ENCODE measurements around the gene ALDH7A1.

ALDH7A1 gene

DNA sequence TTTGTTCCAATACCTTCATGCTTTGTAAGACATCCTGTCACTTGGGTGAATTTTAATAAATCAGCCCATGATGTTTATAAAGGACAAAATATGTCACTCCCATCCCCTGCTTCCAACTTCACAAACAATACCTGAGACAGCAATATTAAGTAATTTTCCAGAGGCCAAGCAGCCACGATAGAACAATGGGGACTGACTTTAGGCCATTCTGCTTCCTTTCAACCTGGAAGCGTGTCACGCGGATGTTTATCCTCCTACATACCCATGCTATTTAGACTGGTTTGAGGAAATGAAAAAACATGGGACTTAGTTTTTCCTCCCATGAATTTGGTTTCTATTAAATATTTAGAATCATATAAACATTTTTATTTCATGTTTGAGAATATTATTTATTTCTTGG, 88.9 kb downstream of the ALDH7A1 start:
- DNase-seq = no peak

DNA sequence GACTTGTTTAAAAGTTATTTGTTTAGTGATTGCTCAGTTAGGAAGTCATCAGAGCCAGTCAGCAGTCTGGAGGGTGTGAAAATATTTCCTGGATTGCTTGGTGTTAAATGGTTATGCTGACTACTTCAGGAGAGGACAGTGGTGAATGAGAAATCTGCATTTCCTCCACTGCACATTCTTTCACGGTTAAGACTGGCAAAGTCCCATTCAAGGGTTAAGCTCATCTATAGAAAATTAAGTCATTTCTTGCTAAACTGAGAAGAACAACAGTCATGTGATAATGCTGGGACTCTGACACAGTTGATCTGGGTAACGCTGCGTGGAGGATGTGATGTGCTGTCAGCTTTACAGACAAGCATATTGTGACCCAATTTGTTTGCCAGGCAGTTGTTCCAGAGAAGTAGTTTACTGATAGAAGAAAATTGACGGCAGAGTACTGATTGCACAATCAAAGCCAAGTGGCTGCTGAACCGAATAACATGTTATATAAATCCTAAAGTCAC, 91.4 kb downstream of the ALDH7A1 start:
- DNase-seq = no peak

GRCh38 chr5:126501448-126501847, 93.6 kb downstream of the ALDH7A1 start:
- no peak for DNase-seq

DNA sequence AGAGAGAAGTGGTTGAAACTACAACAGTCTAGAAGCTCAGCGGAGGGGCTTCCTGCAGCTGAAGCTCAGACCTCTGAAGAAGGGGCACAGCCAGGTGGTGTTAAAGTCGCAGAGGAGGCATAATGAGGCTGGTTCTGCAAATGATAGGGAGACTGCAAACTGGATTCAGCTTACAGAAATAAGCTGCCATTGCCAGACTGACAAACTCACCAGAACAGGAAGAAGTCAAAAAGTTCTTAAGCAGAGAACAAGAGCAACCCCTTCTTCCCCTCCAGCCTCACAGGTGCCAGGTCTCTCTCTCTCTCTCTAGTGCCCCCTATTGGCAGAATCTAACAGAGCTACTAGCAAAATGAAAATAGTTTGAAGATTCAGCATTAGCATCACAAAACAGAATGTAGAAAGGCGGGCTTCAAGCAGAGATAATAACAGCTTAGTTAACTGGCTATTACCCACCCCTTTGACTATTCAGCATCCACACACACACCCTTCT, 95.1 kb downstream of the ALDH7A1 start:
- peak; percentile 27 to 31 for DNase-seq

GRCh38 chr5:126499278-126499677, 95.7 kb downstream of the ALDH7A1 start:
- DNase-seq = no peak

DNA sequence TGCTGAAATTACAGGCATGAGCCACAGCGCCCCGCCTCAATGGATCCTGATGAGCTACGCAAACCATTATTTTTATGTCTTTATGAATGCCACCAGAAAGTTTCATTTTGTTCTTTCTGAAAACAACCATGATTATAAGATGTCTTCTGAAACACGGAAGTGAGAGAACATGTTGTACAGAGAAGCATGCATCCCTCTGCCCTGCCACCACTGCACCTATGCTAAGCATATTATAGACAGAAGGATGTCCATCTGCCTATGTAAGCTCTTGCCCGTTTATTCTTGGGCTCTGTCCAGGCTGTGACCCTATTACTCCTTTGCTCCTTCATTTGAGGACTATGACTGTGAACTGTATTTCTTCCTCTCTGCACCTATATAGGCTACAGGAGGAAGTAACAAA, 97.5 kb downstream of the ALDH7A1 start:
- DNase-seq = no peak

- DNase-seq = no peak
These were observed 100.6 kb downstream of the ALDH7A1 start for GRCh38 chr5:126494393-126494792.

DNA sequence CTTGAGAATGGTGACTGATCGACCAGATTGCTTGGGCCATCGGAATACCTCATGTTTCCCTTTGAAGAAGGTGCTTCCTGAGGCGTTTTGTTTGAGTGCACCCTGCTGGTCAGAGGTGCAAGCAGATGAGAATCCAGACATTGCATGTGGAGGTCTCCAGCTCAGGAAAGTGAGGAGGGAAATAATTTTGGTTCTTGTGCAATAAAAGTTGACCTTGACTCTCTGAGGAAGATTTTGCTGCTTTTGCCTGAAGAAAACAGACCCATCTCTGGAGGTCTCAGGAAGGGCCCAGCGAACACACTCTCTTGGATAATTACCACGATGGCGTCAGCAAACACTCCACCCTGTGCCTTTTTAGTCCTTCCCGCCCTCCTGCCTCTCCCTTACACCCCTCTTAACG, 102.1 kb downstream of the ALDH7A1 start:
- DNase-seq = no peak

GRCh38 chr5:126490167-126490940, 104.7 kb downstream of the ALDH7A1 start:
- DNase-seq = no peak

DNA sequence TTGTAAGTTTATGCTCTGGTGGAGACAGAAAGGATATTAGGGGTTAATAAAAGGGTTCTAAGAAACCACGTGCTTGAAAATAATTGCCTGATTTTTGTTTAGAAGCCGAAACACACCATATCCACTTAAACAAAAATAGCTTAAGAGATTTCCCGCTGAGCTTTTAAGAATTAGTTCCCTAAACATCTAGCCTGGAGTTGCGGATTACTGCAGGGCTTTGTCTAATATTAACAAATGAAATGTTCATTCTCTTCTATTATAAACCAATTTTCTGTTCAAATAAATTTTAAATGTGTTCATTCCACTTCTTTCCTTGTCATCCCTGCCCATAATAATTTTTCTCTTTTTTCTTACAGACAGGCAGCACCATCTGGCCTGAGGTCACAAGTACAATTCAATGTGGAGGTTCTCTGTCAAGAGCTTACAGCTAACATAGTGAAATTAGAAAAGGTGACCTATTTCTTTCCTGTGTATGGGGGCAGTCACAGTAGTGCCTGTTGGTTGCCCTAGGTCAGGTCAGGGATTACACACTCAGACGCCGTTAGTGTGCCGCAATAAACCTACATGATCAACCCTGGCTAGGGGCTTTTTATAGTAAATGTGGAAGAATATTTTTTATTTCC, 106.5 kb downstream of the ALDH7A1 start:
- DNase-seq = no peak

- DNase-seq = no peak
These were observed 107.4 kb downstream of the ALDH7A1 start for GRCh38 chr5:126487596-126487995.

- no peak for DNase-seq
These were observed 108.7 kb downstream of the ALDH7A1 start for GRCh38 chr5:126486332-126486731.

- DNase-seq = no peak
These were observed 110.8 kb downstream of the ALDH7A1 start for GRCh38 chr5:126484253-126484652.

GRCh38 chr5:126483156-126483555, 111.9 kb downstream of the ALDH7A1 start:
- DNase-seq = no peak

- DNase-seq = no peak
These were observed 112.4 kb downstream of the ALDH7A1 start for GRCh38 chr5:126482591-126482990.

GRCh38 chr5:126481243-126481642, 113.8 kb downstream of the ALDH7A1 start:
- DNase-seq = no peak
